Activated T-cell treated with anti-CD3 and anti-CD28 coated beads, Interleukin-2, amount 50 U/mL, for 48 hours (primary cell): ENCODE measurements around the gene VMP1.

ENCODE experiments used
- DNase-seq, 2 experiments: peaks; one replicate each; pipeline ENCODE4 v3.0.0-alpha.2; 2020

Gene VMP1

GRCh38 chr17:59707149-59707970 is at the start of gene VMP1, which contains the start of gene PTRH2:
Gene VMP1, plus strand, starts transcription at chr17:59707654. Its CDS starts 23,793 bp downstream, at chr17:59731447.
Gene PTRH2, minus strand, starts transcription at chr17:59707430. Its CDS starts 9,452 bp downstream, at chr17:59697978.
- peak; percentile 93 to 94 for DNase-seq

DNA sequence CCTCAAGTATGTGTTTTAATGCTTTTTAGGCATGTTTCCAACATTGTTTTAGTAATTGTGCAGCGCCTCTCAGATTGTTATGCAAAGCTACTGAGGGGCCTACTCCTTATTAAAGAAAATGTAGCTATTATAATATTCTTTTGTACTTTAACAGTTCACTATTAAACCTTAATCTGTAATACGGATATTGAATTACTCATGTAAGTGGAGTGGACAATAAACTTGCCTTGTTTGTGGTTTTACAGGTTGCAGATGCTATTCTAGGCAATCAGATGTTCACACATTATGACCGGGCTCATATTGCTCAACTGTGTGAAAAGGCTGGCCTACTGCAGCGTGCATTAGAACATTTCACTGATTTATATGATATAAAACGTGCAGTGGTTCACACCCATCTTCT is 41.2 kb upstream of the VMP1 start:
- DNase-seq: no peak

- DNase-seq: no peak
Measured at GRCh38 chr17:59668816-59669215, 38.6 kb upstream of the VMP1 start.

DNA sequence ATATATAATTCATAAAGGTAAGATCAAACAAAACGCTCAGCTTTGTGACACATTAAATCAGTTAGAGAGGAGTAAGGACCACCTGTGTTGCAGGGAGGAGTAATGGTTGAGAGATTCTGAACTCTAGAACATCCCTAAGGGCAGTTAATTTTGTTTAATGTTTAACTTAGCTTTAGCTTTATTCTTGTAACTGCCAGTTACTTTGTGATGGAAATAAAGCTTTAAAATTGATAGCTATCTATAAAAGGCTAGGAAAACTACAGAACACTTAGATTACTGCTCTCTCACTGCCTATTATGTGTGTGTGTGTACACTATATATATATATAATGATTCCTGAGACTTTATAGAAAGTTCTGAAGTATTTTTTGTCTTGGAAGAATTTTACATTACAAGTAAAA is 38.0 kb upstream of the VMP1 start:
- no peak for DNase-seq

- DNase-seq: no peak
Measured at GRCh38 chr17:59669944-59670343, 37.5 kb upstream of the VMP1 start.

DNA sequence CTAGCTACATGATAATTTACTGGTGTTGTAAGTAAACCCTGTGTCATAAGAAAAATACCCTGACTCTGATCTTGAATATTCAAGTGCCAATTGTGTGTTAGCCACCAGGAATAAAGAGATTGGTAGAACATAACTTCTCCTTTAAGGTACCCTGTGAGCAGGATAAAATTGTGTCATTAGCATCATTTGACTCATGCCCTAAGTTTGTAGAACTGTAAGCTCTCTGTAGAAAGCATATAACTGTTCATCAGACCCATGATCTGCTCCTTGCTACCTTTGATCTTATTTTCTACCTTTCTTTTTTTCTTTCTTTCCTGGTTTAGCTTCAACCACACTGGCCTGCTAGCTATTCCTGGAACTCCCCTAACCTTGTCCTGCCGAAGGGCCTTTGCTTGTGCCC is 36.1 kb upstream of the VMP1 start:
- no peak for DNase-seq

DNA sequence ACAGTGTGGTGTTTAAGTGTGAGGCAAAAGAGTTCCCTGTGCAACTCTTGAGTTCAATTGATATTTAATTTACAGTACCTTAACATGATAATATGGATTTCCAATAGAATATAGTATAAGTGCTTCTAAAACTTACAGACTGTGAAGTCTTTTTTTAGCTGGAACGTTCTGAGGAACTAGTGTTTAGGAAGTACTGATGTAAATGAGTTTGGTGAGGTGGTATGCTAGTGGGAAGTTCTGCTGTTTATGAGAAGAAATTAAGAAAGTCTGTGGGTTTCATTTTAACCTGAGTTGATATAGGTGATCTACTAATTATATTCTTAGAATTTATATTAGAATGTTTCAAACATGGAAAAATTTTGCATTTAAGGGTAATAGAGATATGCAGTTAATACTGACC is 32.2 kb upstream of the VMP1 start:
- DNase-seq: no peak

GRCh38 chr17:59676716-59677115 is 30.7 kb upstream of the VMP1 start:
- no peak for DNase-seq

DNA sequence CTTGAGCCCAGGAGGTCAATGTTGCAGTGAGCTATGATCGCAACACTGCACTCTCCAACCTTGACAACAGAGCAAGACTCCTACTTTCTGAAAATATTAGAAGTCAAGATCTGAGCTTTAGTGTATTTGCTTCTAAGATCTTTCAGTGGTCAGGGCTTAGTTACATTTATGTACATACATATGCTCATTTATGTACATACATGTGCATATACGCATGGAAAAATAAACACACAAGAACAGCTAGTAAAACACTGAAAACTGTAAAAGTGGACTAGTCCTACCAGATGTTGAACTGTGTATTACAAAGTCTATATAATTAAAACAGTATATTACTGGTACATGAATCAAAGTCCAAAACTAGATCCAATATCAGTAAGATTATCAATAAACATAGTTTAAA is 28.5 kb upstream of the VMP1 start:
- DNase-seq: no peak

- no peak for DNase-seq
Measured at GRCh38 chr17:59680314-59680713, 27.1 kb upstream of the VMP1 start.

DNA sequence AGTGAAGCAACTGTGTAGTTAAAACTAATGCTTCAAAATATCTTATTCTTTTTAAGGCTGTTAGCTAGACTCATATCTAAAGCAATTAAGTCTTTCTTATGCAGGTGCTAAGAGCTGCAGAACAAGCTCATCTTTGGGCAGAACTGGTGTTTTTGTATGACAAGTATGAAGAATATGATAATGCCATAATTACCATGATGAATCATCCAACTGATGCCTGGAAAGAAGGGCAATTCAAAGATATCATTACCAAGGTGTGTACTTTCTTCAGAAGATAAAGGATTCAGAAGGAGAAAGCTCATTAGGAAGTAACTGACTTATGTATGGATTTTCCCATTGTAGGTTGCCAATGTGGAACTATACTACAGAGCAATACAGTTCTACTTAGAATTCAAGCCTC is 24.2 kb upstream of the VMP1 start:
- no peak for DNase-seq

GRCh38 chr17:59684967-59685366 is 22.5 kb upstream of the VMP1 start:
- DNase-seq: no peak

- no peak for DNase-seq
Measured at GRCh38 chr17:59688008-59688407, 19.4 kb upstream of the VMP1 start.

DNA sequence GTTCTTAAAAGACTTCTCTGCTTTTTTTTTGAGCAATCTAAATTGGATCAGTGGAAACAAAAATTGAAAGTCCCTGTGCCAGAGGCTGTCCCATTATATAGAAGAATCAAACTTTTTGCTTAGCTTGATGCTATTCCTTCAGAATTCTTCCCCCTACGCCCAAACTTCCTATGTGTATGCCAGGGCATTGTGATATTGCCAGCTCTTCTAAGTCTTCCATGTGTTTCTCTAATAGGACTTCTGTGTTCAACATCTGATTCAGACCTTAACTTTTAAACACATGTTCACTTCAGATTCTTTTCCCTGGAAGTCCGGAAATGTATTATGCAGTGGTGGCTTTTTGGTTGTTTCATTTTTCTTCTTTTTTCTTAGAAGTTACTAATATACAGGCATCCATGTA is 19.0 kb upstream of the VMP1 start:
- DNase-seq: no peak

GRCh38 chr17:59693582-59693981 is 13.9 kb upstream of the VMP1 start:
- no peak for DNase-seq

DNA sequence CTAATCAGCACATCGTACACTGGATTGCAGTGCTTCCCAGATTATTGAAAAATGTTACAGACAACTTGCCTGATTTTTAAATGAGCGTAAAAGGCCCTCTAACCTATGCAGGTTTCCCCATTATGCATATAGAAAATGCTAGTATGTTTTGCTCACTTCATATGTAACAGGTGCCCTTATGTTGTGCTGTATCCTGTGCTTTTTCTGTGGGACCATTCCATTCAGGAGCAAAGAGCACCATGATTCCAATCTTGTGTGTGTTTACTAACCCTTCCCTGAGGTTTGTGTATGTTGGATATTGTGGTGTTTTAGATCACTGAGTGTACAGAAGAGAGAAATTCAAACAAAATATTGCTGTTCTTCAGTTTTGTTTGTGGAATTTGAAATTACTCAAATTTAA is 13.1 kb upstream of the VMP1 start:
- DNase-seq: no peak

DNA sequence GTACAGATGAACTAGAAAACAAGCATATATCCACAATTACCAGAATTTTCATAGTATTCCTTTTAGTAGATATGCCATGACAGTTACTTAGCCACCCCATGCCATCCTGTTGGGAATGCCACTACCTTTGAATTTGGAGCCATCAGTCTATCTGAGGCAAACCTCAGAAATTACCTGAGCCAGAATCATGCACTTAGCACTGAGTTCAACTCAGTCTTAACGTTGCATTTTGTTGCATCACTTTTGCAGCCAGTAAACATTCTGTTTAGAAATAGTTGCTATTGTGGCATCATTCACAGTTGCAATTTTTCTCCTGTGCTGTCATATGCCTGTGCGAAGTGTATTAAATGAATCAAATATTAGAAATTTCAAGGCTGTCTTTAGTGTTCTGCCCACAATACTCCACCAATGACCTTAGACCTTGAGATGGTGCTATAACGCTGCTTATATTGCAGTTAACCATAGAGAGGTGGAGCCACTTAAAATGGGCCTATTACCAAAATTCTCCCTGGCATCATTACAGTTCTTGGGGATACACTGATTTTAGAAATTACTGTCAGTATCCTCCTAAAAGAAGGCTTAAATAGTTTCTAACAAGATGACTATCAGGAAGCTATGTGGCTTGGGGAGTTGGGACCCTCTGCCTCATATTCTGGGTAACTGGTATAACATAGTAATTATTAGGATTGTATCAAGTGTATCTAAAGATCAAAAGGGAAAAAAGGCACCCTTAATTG is 11.3 kb upstream of the VMP1 start:
- DNase-seq: no peak

DNA sequence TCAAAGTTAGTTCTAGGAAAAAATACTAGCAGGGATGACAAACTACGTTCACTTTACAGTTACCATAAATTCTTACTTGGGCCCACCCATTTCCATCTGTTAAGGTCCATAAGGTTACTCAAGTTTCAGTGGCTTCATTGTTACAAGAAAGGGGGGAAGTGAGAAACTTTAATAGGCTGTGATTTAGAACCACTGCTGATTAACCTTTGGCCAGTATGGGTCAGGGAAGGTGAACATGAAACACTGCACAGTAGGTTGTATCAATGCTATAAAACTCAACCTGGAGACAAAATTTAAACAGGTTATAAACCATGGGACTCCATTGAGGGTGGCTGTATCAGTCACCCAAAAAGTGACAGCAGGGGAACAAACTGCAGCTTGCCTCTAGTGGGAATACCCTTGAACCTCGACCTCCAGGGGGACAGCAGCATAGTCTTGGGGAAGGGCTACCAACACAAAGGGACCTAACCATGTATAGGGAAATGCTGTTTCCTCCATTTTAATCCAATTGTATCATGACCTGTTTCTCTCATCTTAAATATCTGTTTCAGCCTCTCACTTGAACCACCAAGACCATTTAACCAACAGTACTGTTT is 10.7 kb upstream of the VMP1 start:
- DNase-seq: no peak

- DNase-seq: no peak
Measured at GRCh38 chr17:59698143-59698542, 9.3 kb upstream of the VMP1 start.

DNA sequence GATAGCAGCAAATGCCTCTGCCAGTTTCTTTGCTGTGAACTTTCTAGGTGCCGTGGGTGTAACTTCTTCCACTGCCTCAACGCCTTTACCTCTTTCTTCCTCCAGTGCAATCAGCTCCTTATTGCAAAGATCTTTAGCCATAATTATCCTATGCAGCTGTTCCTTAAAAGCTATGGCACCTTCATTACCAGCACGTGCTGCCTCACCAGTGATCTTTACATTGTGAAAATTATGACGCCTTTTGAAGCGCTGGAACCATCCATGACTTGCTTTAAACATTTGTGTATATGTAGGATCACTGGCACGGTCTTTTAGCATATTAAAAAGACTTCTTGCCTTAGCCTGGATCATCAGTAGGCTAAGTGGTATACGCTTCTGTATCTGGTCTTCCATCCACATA is 8.2 kb upstream of the VMP1 start:
- no peak for DNase-seq

GRCh38 chr17:59699786-59700185 is 7.7 kb upstream of the VMP1 start:
- DNase-seq: no peak

DNA sequence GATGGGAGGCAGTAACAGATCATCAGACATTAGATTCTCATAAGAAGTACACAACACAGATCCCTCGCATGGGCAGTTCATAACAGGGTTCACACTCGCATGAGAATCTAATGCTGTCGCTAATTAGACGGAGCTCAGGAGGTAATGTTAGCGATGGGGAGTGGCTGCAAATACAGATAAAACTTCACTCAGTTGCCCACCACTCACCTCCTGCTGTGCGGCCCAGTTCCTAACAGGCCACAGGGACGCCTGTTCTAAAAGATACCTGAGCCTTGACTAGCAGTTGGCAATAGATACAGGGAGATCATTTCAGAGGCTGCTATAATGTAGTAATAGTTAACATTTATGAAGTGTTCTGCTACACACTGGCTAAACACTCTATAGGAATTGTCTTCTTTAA is 5.2 kb upstream of the VMP1 start:
- no peak for DNase-seq

DNA sequence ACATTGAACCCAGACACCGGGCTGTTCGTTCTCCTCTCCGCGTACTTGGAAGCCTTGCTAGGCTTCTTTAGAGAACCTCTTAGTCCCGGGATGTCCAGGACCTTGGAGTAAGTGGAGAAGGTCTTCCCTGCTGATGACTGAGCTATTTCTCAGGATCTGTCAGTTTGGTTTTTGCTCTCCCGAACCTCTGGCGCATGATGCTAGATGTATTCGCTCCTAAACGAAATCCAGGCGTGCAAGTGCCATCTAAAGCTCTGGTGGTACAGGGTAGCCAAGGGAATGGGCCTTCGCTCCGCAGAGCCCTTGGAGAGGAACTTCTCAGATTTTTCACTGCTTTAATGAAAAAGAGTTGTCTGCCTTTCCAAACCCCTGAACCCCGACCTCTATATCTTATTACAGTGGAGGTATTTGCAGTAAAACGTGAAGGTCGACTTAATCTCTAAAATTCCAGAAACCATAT is 547 bp downstream of the VMP1 start:
- DNase-seq: no peak

- DNase-seq: no peak
Measured at GRCh38 chr17:59711936-59712335, 4.5 kb downstream of the VMP1 start.
